ENCODE results near the gene ROBO2.

- TF ChIP-seq CTCF (IDR thresholded peaks at IDR 0.05) (no peak), POLR2A (IDR thresholded peaks at IDR 0.05) (no peak)
Measured at GRCh38 chr3:77059354-77059753, 19.5 kb downstream of the ROBO2 start.

Measured in lower leg skin (tissue), 3 donors.